LNCaP clone FGC (cell line): ENCODE results near the gene VIT.

Source experiments
- DNase-seq: peaks from one replicate; pipeline ENCODE4 v3.0.0-alpha.2; 2011; ENCODE audit warnings: low read depth
- H3K4me3 ChIP-seq: 2 replicates; pipeline ENCODE4 v1.5.1; 2011; ENCODE audit warnings: mild to moderate bottlenecking, low read depth, low read length, control low read depth
- CTCF ChIP-seq: IDR thresholded peaks from 2 replicates; pipeline ENCODE4 v1.5.1; 2012; ENCODE audit warnings: mild to moderate bottlenecking; ENCODE audit not compliant: control insufficient read depth, insufficient read depth; ENCODE audit errors: extremely low read depth

Gene VIT

GRCh38 chr2:36798724-36799123 lies 102.2 kb downstream of the VIT start:
- no peak overlapping the region for H3K4me3 ChIP-seq
- no peak for TF ChIP-seq CTCF
- no peak for DNase-seq

- no peak for TF ChIP-seq CTCF
- no peak for DNase-seq
Observed at GRCh38 chr2:36800381-36800780, 103.9 kb downstream of the VIT start.

DNA sequence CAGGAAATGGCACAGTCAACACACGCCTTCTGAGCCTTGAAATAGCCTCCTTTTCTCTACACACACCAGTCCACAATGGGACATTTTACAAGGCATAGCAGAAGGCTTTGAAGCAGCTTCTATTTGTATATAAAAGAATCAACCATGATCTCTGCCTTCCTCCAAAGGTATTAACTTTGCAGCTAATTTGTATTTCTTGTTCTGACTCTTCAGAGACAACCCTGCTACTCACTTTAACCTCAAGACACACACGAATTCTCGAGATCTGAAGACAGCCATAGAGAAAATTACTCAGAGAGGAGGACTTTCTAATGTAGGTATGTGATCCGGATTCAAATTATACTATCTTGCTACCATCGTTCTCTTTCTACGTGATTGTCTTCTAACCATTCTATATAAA lies 104.6 kb downstream of the VIT start:
- H3K4me3 ChIP-seq: no peak overlapping the region
- no peak for DNase-seq
- TF ChIP-seq CTCF: no peak

More at GRCh38 chr2:36800381-36800780, 103.9 kb downstream of the VIT start:
- H3K4me3 ChIP-seq: no peak overlapping the region

DNA sequence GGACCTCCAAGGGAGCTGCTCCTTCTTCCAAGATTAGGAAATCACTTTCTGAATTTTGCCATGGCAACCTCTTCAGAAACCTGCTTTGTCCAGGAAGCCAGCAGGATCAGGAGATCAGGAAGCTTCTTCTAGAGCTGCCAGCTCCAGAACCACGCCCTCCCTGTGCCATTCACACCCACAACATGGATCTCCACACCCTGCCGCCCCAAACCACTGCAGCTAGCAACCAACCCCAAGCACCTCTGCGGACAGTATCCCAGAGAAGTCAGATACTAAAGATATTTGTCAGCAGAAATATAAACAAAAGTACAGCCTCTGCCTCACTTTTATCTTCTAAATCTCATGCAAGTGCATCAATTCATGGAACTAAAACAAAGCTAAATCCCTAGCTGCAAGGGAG lies 106.4 kb downstream of the VIT start:
- DNase-seq: no peak
- TF ChIP-seq CTCF: no peak
- H3K4me3 ChIP-seq: no peak overlapping the region

- H3K4me3 ChIP-seq: no peak overlapping the region
- DNase-seq: no peak
- TF ChIP-seq CTCF: no peak
Observed at GRCh38 chr2:36805635-36806224, 109.2 kb downstream of the VIT start.

DNA sequence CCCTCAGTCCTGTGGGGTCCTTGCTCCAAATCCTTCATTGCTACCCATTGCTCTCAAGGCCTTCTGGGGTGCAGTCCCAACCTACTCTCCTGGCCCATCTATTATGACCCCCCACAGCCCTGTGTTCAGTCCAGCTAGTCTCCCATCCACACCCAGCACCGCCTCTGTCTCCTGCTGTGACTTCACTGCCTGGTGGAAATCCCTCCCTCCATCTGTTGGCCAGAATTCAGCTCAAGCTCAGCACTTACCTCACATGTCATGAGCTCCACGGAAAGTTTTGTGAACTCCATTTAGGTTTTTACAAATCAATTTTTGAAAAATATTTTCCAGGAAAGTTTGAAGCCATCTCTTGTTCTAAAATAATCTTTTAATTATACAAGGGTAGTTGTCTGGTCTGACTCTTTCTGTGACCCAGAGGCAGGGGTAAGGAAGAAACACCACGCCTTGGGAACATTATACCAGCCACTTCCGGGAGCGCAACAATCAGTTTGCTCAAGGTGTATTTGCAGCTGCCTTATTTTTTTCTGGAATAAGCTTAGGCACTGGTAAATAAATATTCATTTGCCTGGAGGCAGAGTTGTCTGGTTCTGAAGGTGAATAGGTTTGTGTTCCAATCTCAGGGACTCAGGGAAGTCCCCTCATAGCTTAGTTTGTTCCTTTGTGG lies 110.8 kb downstream of the VIT start:
- H3K4me3 ChIP-seq: no peak overlapping the region
- TF ChIP-seq CTCF: no peak
- no peak for DNase-seq
